CD14-positive monocyte (primary cell): ENCODE data around the gene FNIP1. TPM values are rescaled to one million over a fixed set of nuclear protein-coding genes. Genes with fewer than 3 reads are reported as not detected.
"Not testable (repeated sequence)": the region's sequence is repeated elsewhere in the genome, so short reads cannot be mapped to it uniquely, and the experiment has no call there.

Source experiments
- DNase-seq, 3 donors: peaks; one replicate each; pipeline ENCODE4 v3.0.0-alpha.2; 2011 to 2022
- H2AFZ ChIP-seq: 2 replicates; pipeline ENCODE4 v1.6.0; 2012; ENCODE audit warnings: mild to moderate bottlenecking, low read depth, low read length, inconsistent platforms; ENCODE audit not compliant: insufficient read depth, poor library complexity, severe bottlenecking
- H3K27ac ChIP-seq, 2 donors: 1 replicate in 1 of 2; 2 replicates in 1 of 2; pipeline ENCODE4 v1.5.1; 2012 to 2013; ENCODE audit warnings: low read length in 2 of 2, control low read depth in 1 of 2, inconsistent platforms in 1 of 2, low read depth in 1 of 2, mild to moderate bottlenecking in 1 of 2
- H3K27me3 ChIP-seq, 2 donors: one replicate each; pipeline versions ENCODE4 v1.6.0 to v1.6.1; 2011 to 2013; ENCODE audit warnings: low read length in 2 of 2; ENCODE audit not compliant: control insufficient read depth in 2 of 2, insufficient read depth in 2 of 2
- H3K36me3 ChIP-seq, 2 donors: replicated peaks in 1 of 2; 1 replicate in 1 of 2; 2 replicates in 1 of 2; pipeline versions ENCODE4 v1.5.1 to v1.6.1; 2012 to 2013; ENCODE audit warnings: low read length in 2 of 2, control low read depth in 1 of 2, inconsistent platforms in 1 of 2, mild to moderate bottlenecking in 1 of 2; ENCODE audit not compliant: insufficient read depth in 2 of 2, control insufficient read depth in 1 of 2
- H3K4me1 ChIP-seq, 2 donors: 1 replicate in 1 of 2; 2 replicates in 1 of 2; pipeline versions ENCODE4 v1.5.1 to v1.6.1; 2012 to 2013; ENCODE audit warnings: low read length in 2 of 2, control low read depth in 1 of 2, inconsistent platforms in 1 of 2, mild to moderate bottlenecking in 1 of 2, moderate library complexity in 1 of 2; ENCODE audit not compliant: insufficient read depth in 2 of 2, control insufficient read depth in 1 of 2
- H3K4me2 ChIP-seq: replicated peaks from 2 replicates; pipeline ENCODE3; 2012; ENCODE audit warnings: low read length, moderate library complexity, mild to moderate bottlenecking; ENCODE audit not compliant: poor library complexity, severe bottlenecking; ENCODE audit errors: extremely low read depth
- H3K4me3 ChIP-seq, 3 experiments: fragments of 200-600 bp in 1 of 3; sonication (generic) in 1 of 3; replicated peaks in 1 of 3; 1 replicate in 2 of 3; 2 replicates in 1 of 3; pipeline ENCODE4 v1.5.1; 2011 to 2013; ENCODE audit warnings: low read length in 3 of 3, mild to moderate bottlenecking in 3 of 3, control low read depth in 2 of 3, low read depth in 2 of 3, inconsistent platforms in 1 of 3, moderate library complexity in 1 of 3
- H3K79me2 ChIP-seq: 2 replicates; pipeline ENCODE4 v1.6.0; 2012; ENCODE audit warnings: mild to moderate bottlenecking, control low read depth, inconsistent platforms, low read length, moderate library complexity; ENCODE audit not compliant: insufficient read depth
- H3K9ac ChIP-seq: 2 replicates; pipeline ENCODE4 v1.6.0; 2017; ENCODE audit warnings: low read length, mild to moderate bottlenecking; ENCODE audit not compliant: insufficient read depth, poor library complexity, severe bottlenecking
- H3K9me3 ChIP-seq, 2 donors: replicated peaks in 1 of 2; 1 replicate in 1 of 2; 2 replicates in 1 of 2; pipeline versions ENCODE4 v1.5.1 to v1.6.1; 2012 to 2013; ENCODE audit warnings: low read length in 2 of 2, control low read depth in 1 of 2; ENCODE audit not compliant: control insufficient read depth in 1 of 2, insufficient read depth in 1 of 2
- H4K20me1 ChIP-seq: 2 replicates; pipeline ENCODE4 v1.6.0; 2012; ENCODE audit warnings: mild to moderate bottlenecking, low read length, control low read depth, moderate library complexity; ENCODE audit not compliant: insufficient read depth
- H3K27ac Mint-ChIP-seq, 7 donors: one replicate each; pipeline ENCODE4 v1.8.0; 2020; ENCODE audit warnings: mild to moderate bottlenecking in 7 of 7, mixed read lengths in 7 of 7, moderate library complexity in 6 of 7, inconsistent platforms in 2 of 7
- H3K27me3 Mint-ChIP-seq, 3 donors: one replicate each; pipeline ENCODE4 v1.8.0; 2021 to 2022; ENCODE audit warnings: low read depth in 3 of 3, mild to moderate bottlenecking in 3 of 3, mixed read lengths in 3 of 3, moderate library complexity in 3 of 3, inconsistent platforms in 1 of 3
- H3K36me3 Mint-ChIP-seq, 2 donors: one replicate each; pipeline ENCODE4 v1.8.0; 2020; ENCODE audit warnings: mixed read lengths in 2 of 2, inconsistent platforms in 1 of 2, mild to moderate bottlenecking in 1 of 2
- H3K4me1 Mint-ChIP-seq: one replicate; pipeline ENCODE4 v1.8.0; 2020; ENCODE audit warnings: mild to moderate bottlenecking, mixed read lengths
- H3K4me3 Mint-ChIP-seq, 2 donors: one replicate each; pipeline ENCODE4 v1.8.0; 2020; ENCODE audit warnings: mild to moderate bottlenecking in 2 of 2, mixed read lengths in 2 of 2, moderate library complexity in 1 of 2
- H3K9me3 Mint-ChIP-seq, 7 donors: one replicate each; pipeline ENCODE4 v1.8.0; 2020 to 2022; ENCODE audit warnings: mixed read lengths in 7 of 7, mild to moderate bottlenecking in 6 of 7, moderate library complexity in 6 of 7, inconsistent platforms in 2 of 7
- WGBS: methylation state at CpG from one replicate; pipeline ENCODE4 v1.1.5; 2013; ENCODE audit warnings: missing lambda C conversion rate; ENCODE audit not compliant: insufficient coverage; 5-methylcytosine and 5-hydroxymethylcytosine counted together
- intact Hi-C, 2 donors: fragments of 100-400 bp; cut with micrococcal nuclease; formaldehyde crosslinking; loops; one replicate each; pipeline versions ENCODE4 v1.15.0 to v1.15.1; 2023
- polyA plus RNA-seq, 3 donors: library from polyadenylated mRNA; depleted of rRNA in 1 of 3; unstranded in 2 of 3; stranded (reverse) in 1 of 3; fragments of 300-500 nt in 2 of 3; fragments of >200 nt in 1 of 3; fragmentation: Illumina TruSeq in 2 of 3; gene quantifications; 1 replicate in 2 of 3; 2 replicates in 1 of 3; pipeline ENCODE4 v1.2.3, GENCODE V29; 2012 to 2021
- TF ChIP-seq, protein P1 (sequence below): fragments of 200-600 bp; IDR thresholded peaks from one replicate; pipeline ENCODE4 v1.8.0; 2022; ENCODE audit warnings: antibody characterized with exemption, mild to moderate bottlenecking

FNIP1 gene
- polyA plus RNA-seq, 3 donors, result 13.6 to 17.3 (median 16.3) TPM

DNA sequence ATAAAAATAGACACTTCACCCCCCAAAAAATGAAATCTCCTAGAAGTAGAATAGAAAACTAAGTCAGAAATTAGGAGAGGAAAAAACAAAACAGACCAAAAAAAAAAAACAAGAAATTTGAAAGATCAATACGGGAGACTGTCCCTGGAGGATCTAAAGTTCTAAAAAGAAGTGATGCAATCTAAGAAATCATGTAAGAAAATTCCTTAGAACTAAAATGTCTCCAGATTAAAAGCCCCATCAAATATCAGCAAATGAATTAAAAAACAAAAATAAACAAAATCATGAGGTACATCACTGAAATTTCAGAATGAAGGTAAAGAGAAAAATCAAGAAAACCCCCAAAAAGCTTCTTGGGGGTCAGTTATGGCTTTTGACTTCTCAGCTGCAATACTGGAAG, 13.5 kb downstream of the FNIP1 start:
- no CpG with 5 or more reads among the region's 1 CpG for WGBS
- Histone ChIP-seq H3K27me3 (no peaks in the 10 kb centered on the region), H4K20me1 (peaks cover 89% of the 10 kb centered on the region), H3K4me1 (peaks cover 0 to 3% of the 10 kb centered on the region in 2 donors), H3K4me3 (no peak overlapping the region), H3K4me2 (no peak overlapping the region), H3K79me2 (peaks cover 93% of the 10 kb centered on the region), H3K36me3 (peaks cover 3 to 5% of the 10 kb centered on the region in 2 donors), H3K9me3 (no peaks in the 10 kb centered on the region), H3K9ac (no peak overlapping the region), H2AFZ (no peak overlapping the region), H3K27ac (peak overlapping the region in 1 of 2 donors; percentile 1)
- Mint-ChIP-seq H3K4me1 (peaks cover 27% of the 10 kb centered on the region), H3K27ac (peak overlapping the region in 2 of 7 donors; percentile 55 to 78), H3K36me3 (peaks cover 9 to 19% of the 10 kb centered on the region in 2 donors), H3K27me3 (no peaks in the 10 kb centered on the region), H3K9me3 (peaks cover 0 to 4% (median 0%) of the 10 kb centered on the region in 7 donors), H3K4me3 (no peak overlapping the region)
- DNase-seq, result no peak
- intact Hi-C loops, result no loop called here
- TF ChIP-seq, protein P1, sequence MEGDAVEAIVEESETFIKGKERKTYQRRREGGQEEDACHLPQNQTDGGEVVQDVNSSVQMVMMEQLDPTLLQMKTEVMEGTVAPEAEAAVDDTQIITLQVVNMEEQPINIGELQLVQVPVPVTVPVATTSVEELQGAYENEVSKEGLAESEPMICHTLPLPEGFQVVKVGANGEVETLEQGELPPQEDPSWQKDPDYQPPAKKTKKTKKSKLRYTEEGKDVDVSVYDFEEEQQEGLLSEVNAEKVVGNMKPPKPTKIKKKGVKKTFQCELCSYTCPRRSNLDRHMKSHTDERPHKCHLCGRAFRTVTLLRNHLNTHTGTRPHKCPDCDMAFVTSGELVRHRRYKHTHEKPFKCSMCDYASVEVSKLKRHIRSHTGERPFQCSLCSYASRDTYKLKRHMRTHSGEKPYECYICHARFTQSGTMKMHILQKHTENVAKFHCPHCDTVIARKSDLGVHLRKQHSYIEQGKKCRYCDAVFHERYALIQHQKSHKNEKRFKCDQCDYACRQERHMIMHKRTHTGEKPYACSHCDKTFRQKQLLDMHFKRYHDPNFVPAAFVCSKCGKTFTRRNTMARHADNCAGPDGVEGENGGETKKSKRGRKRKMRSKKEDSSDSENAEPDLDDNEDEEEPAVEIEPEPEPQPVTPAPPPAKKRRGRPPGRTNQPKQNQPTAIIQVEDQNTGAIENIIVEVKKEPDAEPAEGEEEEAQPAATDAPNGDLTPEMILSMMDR, result no peak

- H3K27me3 Mint-ChIP-seq, result no peaks in the 10 kb centered on the region
- Histone ChIP-seq H3K4me1 (peaks cover 0 to 2% of the 10 kb centered on the region in 2 donors), H3K4me2 (no peak overlapping the region), H3K36me3 (peaks cover 3 to 5% of the 10 kb centered on the region in 2 donors), H3K27me3 (no peaks in the 10 kb centered on the region), H4K20me1 (peaks cover 88% of the 10 kb centered on the region), H3K4me3 (no peak overlapping the region), H3K27ac (peak overlapping the region in 1 of 2 donors; percentile 1), H3K9me3 (no peaks in the 10 kb centered on the region), H3K9ac (no peak overlapping the region), H3K79me2 (peaks cover 92% of the 10 kb centered on the region), H2AFZ (no peak overlapping the region)
- TF ChIP-seq, protein P1, result no peak
- no peak for DNase-seq
- peaks cover 9 to 19% of the 10 kb centered on the region in 2 donors for H3K36me3 Mint-ChIP-seq
- intact Hi-C loops, result no loop called here
- H3K4me3 Mint-ChIP-seq, result no peak overlapping the region
- peaks cover 0 to 4% (median 0%) of the 10 kb centered on the region in 7 donors for H3K9me3 Mint-ChIP-seq
- 100% methylated on average over 1 of the region's 11 CpGs for WGBS
- H3K27ac Mint-ChIP-seq, result peak overlapping the region in 2 of 7 donors; percentile 11 to 63
- H3K4me1 Mint-ChIP-seq, result peaks cover 26% of the 10 kb centered on the region
Observed at GRCh38 chr5:131782717-131783116, 14.1 kb downstream of the FNIP1 start.

DNA sequence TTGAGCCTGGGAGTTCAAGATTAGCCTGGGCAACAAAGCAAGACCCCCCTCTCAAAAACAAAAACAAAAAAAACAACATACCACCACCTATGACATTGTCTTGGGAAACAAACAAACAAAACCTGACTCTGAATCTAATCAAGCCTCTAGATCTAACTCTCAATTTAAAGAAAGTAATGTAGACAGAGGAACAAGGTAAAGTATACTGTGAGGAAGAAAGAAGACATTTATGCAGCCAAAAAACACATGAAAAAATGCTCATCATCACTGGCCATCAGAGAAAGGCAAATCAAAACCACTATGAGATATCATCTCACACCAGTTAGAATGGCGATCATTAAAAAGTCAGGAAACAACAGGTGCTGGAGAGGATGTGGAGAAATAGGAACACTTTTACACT, 18.7 kb downstream of the FNIP1 start:
- no CpG with 5 or more reads among the region's 1 CpG for WGBS
- H3K9me3 ChIP-seq, H3K4me3 ChIP-seq, H3K9me3 Mint-ChIP-seq, H3K36me3 ChIP-seq, H2AFZ ChIP-seq, H3K9ac ChIP-seq, DNase-seq, H3K4me3 Mint-ChIP-seq, H3K4me1 ChIP-seq, H3K27me3 Mint-ChIP-seq, H3K27me3 ChIP-seq, H3K4me2 ChIP-seq, H3K27ac ChIP-seq, intact Hi-C loops: not testable (repeated sequence)
- peak overlapping the region in 5 of 7 donors; percentile 3 to 42 (median 25) for H3K27ac Mint-ChIP-seq
- H3K79me2 ChIP-seq, result peaks cover 93% of the 10 kb centered on the region
- peaks cover 18% of the 10 kb centered on the region for H3K4me1 Mint-ChIP-seq
- H4K20me1 ChIP-seq, result peaks cover 89% of the 10 kb centered on the region
- peaks cover 12 to 15% of the 10 kb centered on the region in 2 donors for H3K36me3 Mint-ChIP-seq
